H1 (cell line): Measurements from ENCODE around the gene PPP1R7. TPM values are rescaled to one million over a fixed set of nuclear protein-coding genes. Genes with fewer than 3 reads are reported as not detected.

ENCODE experiments used
- CTCF ChIA-PET: fragments of 300-600 bp; sonication (Branson Sonifier 250); formaldehyde crosslinking; loops from one replicate; lab custom pipeline; 2021; ENCODE audit not compliant: partially characterized antibody; lab: Charles Lee
- POLR2A ChIA-PET: fragments of 300-600 bp; sonication (Branson Sonifier 250); formaldehyde crosslinking; loops from one replicate; lab custom pipeline; 2021; ENCODE audit warnings: inconsistent platforms; ENCODE audit not compliant: partially characterized antibody; lab: Charles Lee
- DNase-seq, 2 experiments: peaks; one replicate each; pipeline versions ENCODE4 v3.0.0 to v3.0.0-alpha.2; 2010 to 2022; ENCODE audit warnings: low spot score in 2 of 2, low read depth in 1 of 2, mixed read lengths in 1 of 2
- FAIRE-seq: peaks from 2 replicates; lab custom pipeline; 2011; peaks lifted over from hg19 to GRCh38; lab: Jason Lieb, UNC
- H2AFZ ChIP-seq: 2 replicates; pipeline ENCODE4 v1.8.1; 2012; ENCODE audit warnings: low read length, inconsistent platforms
- H2AK5ac ChIP-seq: 2 replicates; pipeline ENCODE4 v1.6.1; 2013; ENCODE audit warnings: low read depth, low read length
- H2BK120ac ChIP-seq: replicated peaks from 2 replicates; pipeline ENCODE3; 2013; ENCODE audit warnings: low read depth, low read length, inconsistent platforms
- H2BK12ac ChIP-seq: 2 replicates; pipeline ENCODE4 v1.6.1; 2013; ENCODE audit warnings: low read depth, low read length
- H2BK15ac ChIP-seq: 2 replicates; pipeline ENCODE4 v1.6.1; 2013; ENCODE audit warnings: low read length
- H2BK20ac ChIP-seq: 2 replicates; pipeline ENCODE4 v1.6.1; 2013; ENCODE audit warnings: low read length
- H2BK5ac ChIP-seq: 2 replicates; pipeline ENCODE4 v1.6.1; 2013; ENCODE audit warnings: low read depth, low read length
- H3K14ac ChIP-seq: 2 replicates; pipeline ENCODE4 v1.6.1; 2013; ENCODE audit warnings: inconsistent platforms; ENCODE audit not compliant: insufficient read length
- H3K18ac ChIP-seq: 2 replicates; pipeline ENCODE4 v1.6.1; 2013; ENCODE audit warnings: low read length; ENCODE audit errors: extremely low read depth
- H3K23ac ChIP-seq: 2 replicates; pipeline ENCODE4 v1.6.1; 2013; ENCODE audit warnings: inconsistent platforms; ENCODE audit not compliant: insufficient read length
- H3K23me2 ChIP-seq: 2 replicates; pipeline ENCODE4 v1.6.1; 2013; ENCODE audit warnings: low read depth, low read length
- H3K27ac ChIP-seq: 2 replicates; pipeline ENCODE4 v1.6.1; 2011; ENCODE audit warnings: low read depth, low read length, inconsistent platforms
- H3K27me3 ChIP-seq, 4 experiments: replicated peaks in 1 of 4; 1 replicate in 1 of 4; 2 replicates in 3 of 4; pipeline versions ENCODE4 v1.6.1 to v1.8.1; 2011 to 2013; ENCODE audit warnings: low read length in 3 of 4, mild to moderate bottlenecking in 3 of 4, inconsistent platforms in 2 of 4, mixed read lengths in 2 of 4, moderate library complexity in 1 of 4; ENCODE audit not compliant: control insufficient read depth in 3 of 4, insufficient read depth in 3 of 4; ENCODE audit errors: extremely low read depth in 1 of 4
- H3K36me3 ChIP-seq, 4 experiments: 2 replicates each; pipeline versions ENCODE4 v1.6.1 to v1.8.1; 2011 to 2013; ENCODE audit warnings: mild to moderate bottlenecking in 4 of 4, low read length in 3 of 4, moderate library complexity in 2 of 4, control low read depth in 1 of 4, inconsistent platforms in 1 of 4; ENCODE audit not compliant: insufficient read depth in 4 of 4, control insufficient read depth in 2 of 4
- H3K4ac ChIP-seq: replicated peaks from 2 replicates; pipeline ENCODE3; 2013; ENCODE audit warnings: low read length, low read depth, mixed read lengths, inconsistent platforms; ENCODE audit not compliant: insufficient read length
- H3K4me1 ChIP-seq, 4 experiments: replicated peaks in 1 of 4; 1 replicate in 1 of 4; 2 replicates in 3 of 4; pipeline versions ENCODE4 v1.6.1 to v1.8.1; 2011 to 2013; ENCODE audit warnings: low read length in 3 of 4, inconsistent platforms in 2 of 4, mixed read lengths in 1 of 4; ENCODE audit not compliant: insufficient read depth in 4 of 4, control insufficient read depth in 3 of 4
- H3K4me2 ChIP-seq, 2 experiments: 2 replicates each; pipeline versions ENCODE4 v1.6.1 to v1.8.1; 2011 to 2013; ENCODE audit warnings: low read depth in 2 of 2, low read length in 2 of 2, control low read depth in 1 of 2, inconsistent platforms in 1 of 2, mild to moderate bottlenecking in 1 of 2; ENCODE audit not compliant: insufficient read depth in 1 of 2
- H3K4me3 ChIP-seq, 4 experiments: fragments of 200-600, 300-600 bp in 1 of 4; sonication (generic), shearing (Covaris generic), sonication (Bioruptor Twin) in 1 of 4; 2 replicates each; pipeline versions ENCODE4 v1.5.1 to v1.8.1; 2011 to 2016; ENCODE audit warnings: low read length in 4 of 4, low read depth in 3 of 4, control low read depth in 2 of 4, inconsistent platforms in 2 of 4, mild to moderate bottlenecking in 2 of 4, mixed read lengths in 1 of 4, moderate library complexity in 1 of 4; ENCODE audit not compliant: insufficient read depth in 2 of 4; ENCODE audit errors: extremely low read depth in 1 of 4
- H3K56ac ChIP-seq: replicated peaks from 2 replicates; pipeline ENCODE3; 2013; ENCODE audit warnings: low read depth, mild to moderate bottlenecking, mixed read lengths, low read length, inconsistent platforms; ENCODE audit not compliant: insufficient read length
- H3K79me1 ChIP-seq: 2 replicates; pipeline ENCODE4 v1.6.1; 2013; ENCODE audit warnings: low read depth, low read length, control low read depth
- H3K79me2 ChIP-seq, 2 experiments: 2 replicates each; pipeline versions ENCODE4 v1.6.1 to v1.8.1; 2012 to 2013; ENCODE audit warnings: low read length in 2 of 2, mild to moderate bottlenecking in 2 of 2, inconsistent platforms in 1 of 2; ENCODE audit not compliant: insufficient read depth in 2 of 2, control insufficient read depth in 1 of 2
- H3K9ac ChIP-seq, 4 experiments: replicated peaks in 1 of 4; 1 replicate in 1 of 4; 2 replicates in 3 of 4; pipeline versions ENCODE4 v1.6.1 to v1.8.1; 2011 to 2013; ENCODE audit warnings: low read depth in 3 of 4, low read length in 3 of 4, control low read depth in 2 of 4, mild to moderate bottlenecking in 2 of 4, moderate library complexity in 2 of 4, inconsistent platforms in 1 of 4; ENCODE audit errors: extremely low read depth in 1 of 4
- H3K9me3 ChIP-seq, 2 experiments: 2 replicates each; pipeline versions ENCODE4 v1.6.1 to v1.8.1; 2012 to 2013; ENCODE audit warnings: mild to moderate bottlenecking in 2 of 2, moderate library complexity in 2 of 2, control low read depth in 1 of 2, inconsistent platforms in 1 of 2, low read depth in 1 of 2, low read length in 1 of 2, mixed read lengths in 1 of 2; ENCODE audit not compliant: insufficient read depth in 2 of 2
- H4K20me1 ChIP-seq, 2 experiments: replicated peaks in 1 of 2; 2 replicates each; pipeline versions ENCODE3 to v1.8.1; 2011 to 2013; ENCODE audit warnings: inconsistent platforms in 2 of 2, low read length in 2 of 2, mild to moderate bottlenecking in 1 of 2; ENCODE audit not compliant: insufficient read depth in 2 of 2, control insufficient read depth in 1 of 2
- H4K5ac ChIP-seq: 2 replicates; pipeline ENCODE4 v1.6.1; 2013; ENCODE audit warnings: low read length, low read depth, mixed read lengths, inconsistent platforms; ENCODE audit not compliant: insufficient read length
- H4K8ac ChIP-seq: 2 replicates; pipeline ENCODE4 v1.8.0; 2013; ENCODE audit warnings: mild to moderate bottlenecking, moderate library complexity, low read length, inconsistent platforms; ENCODE audit not compliant: insufficient read depth; ENCODE audit errors: extremely low read depth
- H4K91ac ChIP-seq: replicated peaks from 2 replicates; pipeline ENCODE3; 2013; ENCODE audit warnings: low read length, mixed read lengths, inconsistent platforms; ENCODE audit not compliant: insufficient read length
- KDM5A ChIP-seq: fragments of 200-600 bp; IDR thresholded peaks from 2 replicates; pipeline ENCODE4 v1.7.1; 2012; ENCODE audit warnings: mild to moderate bottlenecking, low read length, inconsistent platforms, mixed read lengths
- NRF1 ChIP-seq: IDR thresholded peaks from 2 replicates; pipeline ENCODE4 v1.6.1; 2011; ENCODE audit warnings: mild to moderate bottlenecking, low read depth, low read length, improper control_type of control experiment
- RNF2 ChIP-seq: fragments of 200-900, 300-1000 bp; sonication (generic); IDR thresholded peaks from 2 replicates; pipeline ENCODE4 v1.7.1; 2016; ENCODE audit warnings: borderline replicate concordance, low read depth, mild to moderate bottlenecking, antibody characterized with exemption, low read length; ENCODE audit not compliant: poor library complexity, severe bottlenecking; ENCODE audit errors: missing control alignments
- TBP ChIP-seq: IDR thresholded peaks from 2 replicates; pipeline ENCODE4 v1.6.1; 2011; ENCODE audit warnings: low read depth, low read length, improper control_type of control experiment
- WGBS, 2 experiments: shearing (Covaris generic) in 1 of 2; methylation state at CpG; one replicate each; pipeline versions ENCODE4 v1.1.6 to v1.1.7; 2013 to 2015; ENCODE audit warnings: low lambda C conversion rate in 2 of 2, mixed read lengths in 2 of 2, inconsistent platforms in 1 of 2, low coverage in 1 of 2, missing lambda C conversion rate in 1 of 2; ENCODE audit not compliant: insufficient replicate concordance in 2 of 2, insufficient coverage in 1 of 2, insufficient read length in 1 of 2; ENCODE audit errors: extremely low coverage in 1 of 2, missing lambda C conversion rate in 1 of 2; 5-methylcytosine and 5-hydroxymethylcytosine counted together
- polyA plus RNA-seq, 7 experiments: library from polyadenylated mRNA; depleted of rRNA in 3 of 7; stranded (reverse) in 5 of 7; unstranded in 2 of 7; fragments of >200 nt in 5 of 7; fragments of 200-250 nt in 2 of 7; gene quantifications; 1 replicate in 5 of 7; 2 replicates in 1 of 7; 4 replicates in 1 of 7; pipeline versions ENCODE4 v1.2.1 to v1.2.3, GENCODE V29; 2011 to 2013; ENCODE audit warnings: missing spikeins in 2 of 7, mixed read lengths in 2 of 7
- total RNA-seq: library from RNA; stranded (reverse); fragmentation: NEBNext Ultra II Directional; extraction: Animal tissue kit (Norgen Biotek cat#: 25700); gene quantifications from 2 replicates; pipeline ENCODE4 v1.2.1, GENCODE V29; 2021

Gene PPP1R7
- total and polyA plus RNA-seq, 2 of the 8 experiments (the other 6 are each of a cell fraction or from before 2014, with no cell fraction given): 22.2 to 64.0 TPM

DNA sequence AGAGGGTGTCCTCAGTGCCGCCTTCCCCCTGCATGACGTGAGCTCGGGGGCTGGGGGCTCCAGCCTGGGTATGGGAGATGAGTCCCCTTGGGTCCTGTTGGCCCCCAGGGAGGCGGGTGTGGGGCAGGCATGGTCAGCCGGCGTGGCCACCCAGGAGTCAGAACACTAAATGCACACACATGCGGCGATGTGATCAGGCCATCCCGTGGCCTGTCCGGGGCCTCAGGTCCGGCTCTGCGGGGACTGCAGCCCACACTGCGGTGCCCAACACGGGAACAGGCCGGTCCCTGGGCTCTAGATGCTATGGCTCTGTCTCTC is 52.0 kb downstream of the PPP1R7 start:
- no peak overlapping the region for H3K18ac ChIP-seq
- no peaks in the 10 kb centered on the region for H3K79me2 ChIP-seq
- no peak overlapping the region for H4K8ac ChIP-seq
- no peaks in the 10 kb centered on the region for H3K9me3 ChIP-seq
- no peak overlapping the region for H3K4me3 ChIP-seq
- CTCF ChIA-PET: interaction anchor here (1.1 kb wide), 1 partner anchor 12 kb away, joined by 3 read pairs; no protein-coding TSS in a partner anchor
- no peak overlapping the region for H3K9ac ChIP-seq
- FAIRE-seq: no peak
- no peaks in the 10 kb centered on the region for H3K23me2 ChIP-seq
- no peak overlapping the region for H2BK15ac ChIP-seq
- H4K91ac ChIP-seq: no peak overlapping the region
- no peak overlapping the region for H2AFZ ChIP-seq
- H3K27me3 ChIP-seq: no peaks in the 10 kb centered on the region
- WGBS, 2 experiments: 84% methylated on average over 15 of the region's 15 CpGs; no CpG with 5 or more reads in 1 of the 2 experiments
- H4K5ac ChIP-seq: no peak overlapping the region
- no peak overlapping the region for H2BK20ac ChIP-seq
- no peak overlapping the region for H3K27ac ChIP-seq
- no peak overlapping the region for H3K14ac ChIP-seq
- TF ChIP-seq RNF2: no peak
- no peak for TF ChIP-seq KDM5A
- no peak for TF ChIP-seq TBP
- TF ChIP-seq NRF1: no peak
- TF ChIP-seq, all 59 proteins: peak for 0
- Histone ChIP-seq H3K36me3 (no peaks in the 10 kb centered on the region), H2BK120ac (no peak overlapping the region), H3K4me1 (no peaks in the 10 kb centered on the region; a peak in 1 of 7 replicates), H3K23ac (no peak overlapping the region), H4K20me1 (peaks cover 0 to 3% of the 10 kb centered on the region in 2 experiments), H3K56ac (no peak overlapping the region), H2AK5ac (no peak overlapping the region), H3K4me2 (no peak overlapping the region), H2BK5ac (no peak overlapping the region), H3K79me1 (no peaks in the 10 kb centered on the region), H3K4ac (no peak overlapping the region), H2BK12ac (no peak overlapping the region)
- no peak for DNase-seq
- POLR2A ChIA-PET: interaction anchor here (1.4 kb wide), 1 partner anchor 15 kb away, joined by 3 read pairs; no protein-coding TSS in a partner anchor
